ENCODE measurements around the gene GLCCI1. TPM values are rescaled to one million over a fixed set of nuclear protein-coding genes. Genes with fewer than 3 reads are reported as not detected.

The GLCCI1 gene
- total and polyA plus RNA-seq, 2 donors (not counting 3 experiments of a cell fraction or from before 2014, with no cell fraction given): 2.3 to 5.6 TPM

DNA sequence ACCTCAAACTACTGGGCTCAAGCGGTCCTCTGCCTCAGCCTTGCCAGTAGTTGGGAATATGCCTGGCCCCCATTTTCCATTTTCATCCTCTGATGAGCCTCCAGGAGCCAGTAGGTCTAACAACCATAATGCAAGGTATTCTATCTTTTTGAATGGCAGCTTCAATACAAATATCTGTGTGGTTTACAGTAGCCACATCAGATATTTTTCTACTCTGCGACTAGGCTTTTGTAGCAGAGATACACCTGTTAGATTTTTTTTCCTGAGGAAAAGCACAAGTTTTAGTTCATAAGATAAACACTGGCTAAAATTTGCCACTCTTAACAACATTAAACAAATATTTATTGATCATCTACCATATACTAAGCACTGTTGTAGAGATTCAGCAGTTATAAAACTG lies 3.9 kb upstream of the GLCCI1 start:
- H3K27ac ChIP-seq (ENCODE audit: insufficient read depth, low read depth, low read length): no peak overlapping the region
- DNase-seq (ENCODE audit: low read depth, low spot score) (no peak), FAIRE-seq (no peak)
- POLR2A ChIA-PET: interaction anchor here (0.6 kb wide), 1 partner anchor 56 kb away, joined by 3 read pairs; no protein-coding TSS in a partner anchor
- H3K27me3 ChIP-seq (ENCODE audit: control insufficient read depth in 2 of 2, insufficient read depth in 2 of 2, low read length in 2 of 2): no peaks in the 10 kb centered on the region
- intact Hi-C loops (cut with micrococcal nuclease) (no loop called here), dilution Hi-C loops (cut with MboI; ENCODE audit: extremely low pct_ligation_motif_present, low sequenced_read_pairs) (no loop called here)
- H3K9me3 ChIP-seq (replicated peaks; ENCODE audit: control insufficient read depth, insufficient read depth, low read length): no peaks in the 10 kb centered on the region
- no peaks in the 10 kb centered on the region for H3K79me2 ChIP-seq (ENCODE audit: control insufficient read depth, insufficient read depth, low read length)
- H2AFZ ChIP-seq (ENCODE audit: low read depth, low read length): no peak overlapping the region
- no peak overlapping the region for H3K4me3 ChIP-seq (replicated peaks in 1 of 3; ENCODE audit: insufficient read depth in 1 of 3, low read depth in 1 of 3, low read length in 3 of 3)
- H3K36me3 ChIP-seq (ENCODE audit: control insufficient read depth in 2 of 2, extremely low read depth in 1 of 2, insufficient read depth in 2 of 2, low read length in 2 of 2): no peaks in the 10 kb centered on the region
- peaks cover 5% of the 10 kb centered on the region for H3K4me1 ChIP-seq (ENCODE audit: control insufficient read depth, extremely low read depth, insufficient read depth, low read length)
- no peaks in the 10 kb centered on the region for H4K20me1 ChIP-seq (replicated peaks; ENCODE audit: control insufficient read depth, extremely low read depth, insufficient read depth, low read length)
- TF ChIP-seq MYC (IDR thresholded peaks at IDR 0.05; ENCODE audit: low read depth, low read length) (no peak), FOS (IDR thresholded peaks at IDR 0.05; ENCODE audit: borderline replicate concordance, insufficient read depth, low read length) (no peak), JUN (IDR thresholded peaks at IDR 0.05; ENCODE audit: borderline replicate concordance, insufficient read depth, insufficient read length, low read depth) (no peak), POLR2A (IDR thresholded peaks at IDR 0.05; ENCODE audit: low read depth, low read length) (no peak), EZH2 (IDR thresholded peaks at IDR 0.05; ENCODE audit: borderline replicate concordance, low read depth, low read length, severe bottlenecking) (no peak), POLR2AphosphoS5 (IDR thresholded peaks at IDR 0.05; ENCODE audit: insufficient read depth, low read depth, low read length) (no peak), GATA2 (IDR thresholded peaks at IDR 0.05; ENCODE audit: insufficient read depth, insufficient read length, low read depth, low read length) (no peak)
- TF ChIP-seq, protein P1, sequence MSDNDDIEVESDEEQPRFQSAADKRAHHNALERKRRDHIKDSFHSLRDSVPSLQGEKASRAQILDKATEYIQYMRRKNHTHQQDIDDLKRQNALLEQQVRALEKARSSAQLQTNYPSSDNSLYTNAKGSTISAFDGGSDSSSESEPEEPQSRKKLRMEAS (IDR thresholded peaks at IDR 0.05; ENCODE audit: insufficient read depth, insufficient read length): no peak
- TF ChIP-seq, protein P2, sequence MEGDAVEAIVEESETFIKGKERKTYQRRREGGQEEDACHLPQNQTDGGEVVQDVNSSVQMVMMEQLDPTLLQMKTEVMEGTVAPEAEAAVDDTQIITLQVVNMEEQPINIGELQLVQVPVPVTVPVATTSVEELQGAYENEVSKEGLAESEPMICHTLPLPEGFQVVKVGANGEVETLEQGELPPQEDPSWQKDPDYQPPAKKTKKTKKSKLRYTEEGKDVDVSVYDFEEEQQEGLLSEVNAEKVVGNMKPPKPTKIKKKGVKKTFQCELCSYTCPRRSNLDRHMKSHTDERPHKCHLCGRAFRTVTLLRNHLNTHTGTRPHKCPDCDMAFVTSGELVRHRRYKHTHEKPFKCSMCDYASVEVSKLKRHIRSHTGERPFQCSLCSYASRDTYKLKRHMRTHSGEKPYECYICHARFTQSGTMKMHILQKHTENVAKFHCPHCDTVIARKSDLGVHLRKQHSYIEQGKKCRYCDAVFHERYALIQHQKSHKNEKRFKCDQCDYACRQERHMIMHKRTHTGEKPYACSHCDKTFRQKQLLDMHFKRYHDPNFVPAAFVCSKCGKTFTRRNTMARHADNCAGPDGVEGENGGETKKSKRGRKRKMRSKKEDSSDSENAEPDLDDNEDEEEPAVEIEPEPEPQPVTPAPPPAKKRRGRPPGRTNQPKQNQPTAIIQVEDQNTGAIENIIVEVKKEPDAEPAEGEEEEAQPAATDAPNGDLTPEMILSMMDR (IDR thresholded peaks at IDR 0.05; ENCODE audit: extremely low read depth in 1 of 2, insufficient read depth in 1 of 2, low read depth in 1 of 2, low read length in 2 of 2): no peak
- BruUV-seq (replicated peaks): no TSS peak
- H3K9ac ChIP-seq (replicated peaks; ENCODE audit: extremely low read depth, insufficient read depth, low read length): no peak overlapping the region
- H3K4me2 ChIP-seq (ENCODE audit: insufficient read depth, low read length): no peak overlapping the region
- CTCF ChIA-PET: interaction anchor here (1.4 kb wide), 1 partner anchor 71 kb away, joined by 3 read pairs; no protein-coding TSS in a partner anchor
- no peaks in the 10 kb centered on the region for H3K9me1 ChIP-seq (replicated peaks; ENCODE audit: control insufficient read depth, extremely low read depth, insufficient read depth, low read length)
